K562 (cell line): Measurements from ENCODE around the gene CAMP. TPM values are rescaled to one million over a fixed set of nuclear protein-coding genes. Genes with fewer than 3 reads are reported as not detected.

Source experiments
- ATAC-seq: fragments of 200-7000 bp; cut with Tn5 transposase; 3 replicates; pipeline ENCODE4 v1.9.1; 2020; ENCODE audit warnings: moderate library complexity
- BruUV-seq: library from RNA; stranded (reverse); fragments of 400-500 nt; replicated peaks from 2 replicates; lab custom pipeline; 2021; lab: Mats Ljungman, UMichigan
- CTCF ChIA-PET: fragments of 300-600 bp; formaldehyde crosslinking; extraction: SDS; loops from one replicate; lab custom pipeline; 2021; ENCODE audit warnings: low intra/inter-chr PET ratio; lab: Yijun Ruan, JAX
- POLR2A ChIA-PET: fragments of 300-600, 350-650 bp; sonication (Branson Sonifier 250); formaldehyde crosslinking; extraction: SDS; loops from one replicate; lab custom pipeline; 2021; ENCODE audit warnings: antibody characterized with exemption, inconsistent platforms; lab: Yijun Ruan, JAX
- DNase-seq, 4 experiments: peaks; one replicate each; pipeline versions ENCODE4 v3.0.0 to v3.0.0-alpha.2; 2011 to 2018; ENCODE audit warnings: low spot score in 3 of 4, mixed read lengths in 3 of 4; ENCODE audit errors: extremely low read depth in 1 of 4
- FAIRE-seq: peaks from 2 replicates; lab custom pipeline; 2011; peaks lifted over from hg19 to GRCh38; lab: Jason Lieb, UNC
- H2AFZ ChIP-seq: 2 replicates; pipeline ENCODE4 v1.6.0; 2011; ENCODE audit warnings: low read depth, low read length, control low read depth, inconsistent platforms
- H3K27ac ChIP-seq: fragments of 200-600 bp; 3 replicates; pipeline ENCODE4 v1.8.0; 2011; ENCODE audit warnings: low read depth, mild to moderate bottlenecking, control low read depth, inconsistent platforms, low read length, moderate library complexity, mixed read lengths; ENCODE audit errors: extremely low read depth
- H3K27me3 ChIP-seq, 2 experiments: fragments of 300-600 bp in 1 of 2; 2 replicates in 1 of 2; 3 replicates in 1 of 2; pipeline versions ENCODE4 v1.6.0 to v1.8.0; 2011; ENCODE audit warnings: inconsistent platforms in 2 of 2, low read length in 2 of 2, mild to moderate bottlenecking in 1 of 2, mixed read lengths in 1 of 2, moderate library complexity in 1 of 2; ENCODE audit not compliant: control insufficient read depth in 2 of 2, insufficient read depth in 2 of 2
- H3K36me3 ChIP-seq: fragments of 300-600 bp; 3 replicates; pipeline ENCODE4 v1.8.0; 2011; ENCODE audit warnings: mild to moderate bottlenecking, low read length, inconsistent platforms; ENCODE audit not compliant: control insufficient read depth, insufficient read depth
- H3K4me1 ChIP-seq, 2 experiments: fragments of 200-600 bp in 1 of 2; replicated peaks in 1 of 2; 2 replicates in 1 of 2; 3 replicates in 1 of 2; pipeline versions ENCODE4 v1.5.1 to v1.8.0; 2011; ENCODE audit warnings: inconsistent platforms in 2 of 2, low read length in 2 of 2, mild to moderate bottlenecking in 1 of 2, mixed read lengths in 1 of 2, moderate library complexity in 1 of 2; ENCODE audit not compliant: control insufficient read depth in 2 of 2, insufficient read depth in 2 of 2
- H3K4me2 ChIP-seq: 2 replicates; pipeline ENCODE4 v1.6.1; 2011; ENCODE audit warnings: low read length, control low read depth, inconsistent platforms, mixed read lengths; ENCODE audit not compliant: insufficient read depth
- H3K4me3 ChIP-seq: fragments of 200-600 bp; sonication (generic), shearing (Covaris generic); 2 replicates; pipeline ENCODE4 v1.5.1; 2016; ENCODE audit warnings: control low read depth, inconsistent platforms
- H3K79me2 ChIP-seq: fragments of 200-600 bp; 3 replicates; pipeline ENCODE4 v1.8.0; 2011; ENCODE audit warnings: low read length, inconsistent platforms; ENCODE audit not compliant: control insufficient read depth, insufficient read depth
- H3K9ac ChIP-seq, 2 experiments: 2 replicates each; pipeline versions ENCODE4 v1.6.0 to v1.6.1; 2011; ENCODE audit warnings: low read depth in 2 of 2, low read length in 2 of 2, control low read depth in 1 of 2, inconsistent platforms in 1 of 2, mild to moderate bottlenecking in 1 of 2, mixed read lengths in 1 of 2; ENCODE audit not compliant: insufficient read depth in 1 of 2
- H3K9me1 ChIP-seq: one replicate; pipeline ENCODE4 v1.6.0; 2011; ENCODE audit warnings: inconsistent platforms, mild to moderate bottlenecking, low read length, moderate library complexity; ENCODE audit not compliant: control insufficient read depth, insufficient read depth
- H3K9me3 ChIP-seq: replicated peaks from 2 replicates; pipeline ENCODE4 v1.5.1; 2011; ENCODE audit warnings: low read depth, low read length, inconsistent platforms; ENCODE audit not compliant: control insufficient read depth, insufficient read depth
- H4K20me1 ChIP-seq: replicated peaks from 2 replicates; pipeline ENCODE4 v1.6.1; 2011; ENCODE audit warnings: low read length, inconsistent platforms, mixed read lengths; ENCODE audit not compliant: control insufficient read depth, insufficient read depth
- EHMT2 ChIP-seq: fragments of 450-650 bp; IDR thresholded peaks from 2 replicates; pipeline ENCODE4 v1.6.1; 2018; ENCODE audit warnings: antibody characterized with exemption
- NCOA1 ChIP-seq: fragments of 450-650 bp; IDR thresholded peaks from 2 replicates; pipeline ENCODE4 v1.6.1; 2016; ENCODE audit warnings: low read depth
- ZNF79 ChIP-seq: fragments of 250-450 bp; sonication (Bioruptor Pico); IDR thresholded peaks from 2 replicates; pipeline ENCODE4 v1.4.0; 2020; ENCODE audit warnings: low read depth, mild to moderate bottlenecking, moderate library complexity
- WGBS: fragments of 100-300 bp; shearing (Covaris generic); methylation state at CpG from one replicate; pipeline ENCODE4 v1.1.6; 2016; ENCODE audit warnings: low coverage, mixed read lengths; ENCODE audit not compliant: insufficient coverage; ENCODE audit errors: missing lambda C conversion rate; 5-methylcytosine and 5-hydroxymethylcytosine counted together
- in situ Hi-C: fragments of 300-500 bp; cut with MboI; formaldehyde crosslinking; loops from 4 replicates; pipeline ENCODE4 v1.15.0; 2018; ENCODE audit warnings: inconsistent platforms, mixed read lengths
- intact Hi-C: fragments of 100-400 bp; cut with micrococcal nuclease; formaldehyde crosslinking; loops from 2 replicates; pipeline ENCODE4 v1.14.2; 2022
- polyA plus RNA-seq, 8 experiments: library from polyadenylated mRNA; depleted of rRNA in 4 of 8; stranded (reverse) in 5 of 8; unstranded in 3 of 8; fragments of >200 nt; fragmentation: Nextera tagmentation in 2 of 8; fragmentation: Illumina TruSeq in 1 of 8; extraction: Ambion mirVana in 2 of 8; extraction: Trizol in 1 of 8; gene quantifications; 2 replicates each; pipeline versions ENCODE4 v1.2.1 to v1.2.3, GENCODE V29; 2011 to 2014; ENCODE audit warnings: inconsistent platforms in 1 of 8, missing spikeins in 1 of 8
- total RNA-seq, 7 experiments: library from RNA; depleted of rRNA in 6 of 7; stranded (reverse); fragments of >200 nt in 6 of 7; fragmentation: Illumina TruSeq in 2 of 7; extraction: Trizol in 2 of 7; gene quantifications; 2 replicates each; pipeline versions ENCODE4 v1.2.1 to v1.2.3, GENCODE V29; 2011 to 2021; ENCODE audit warnings: low replicate concordance in 1 of 7
- TF ChIP-seq, protein P1 (sequence below): sonication (generic); formaldehyde crosslinking; IDR thresholded peaks from 2 replicates; pipeline ENCODE4 v1.8.0; 2023; ENCODE audit warnings: mild to moderate bottlenecking, missing genetic modification reagents
- TF ChIP-seq, protein P2 (sequence below): fragments of 450-650 bp; IDR thresholded peaks from 2 replicates; pipeline ENCODE4 v1.6.1; 2016; ENCODE audit warnings: mild to moderate bottlenecking
- TF ChIP-seq, protein P3 (sequence below): fragments of 450-650 bp; formaldehyde crosslinking; IDR thresholded peaks from 2 replicates; pipeline ENCODE4 v1.4.0; 2020; ENCODE audit warnings: mild to moderate bottlenecking
- TF ChIP-seq, protein P4 (sequence below): sonication (generic); formaldehyde crosslinking; IDR thresholded peaks from 2 replicates; pipeline ENCODE4 v1.8.1; 2023; ENCODE audit warnings: missing genetic modification reagents, mild to moderate bottlenecking, borderline replicate concordance
- TF ChIP-seq, protein P5 (sequence below): fragments of 450-650 bp; formaldehyde crosslinking; IDR thresholded peaks from 2 replicates; pipeline ENCODE4 v1.4.0; 2020; ENCODE audit warnings: mild to moderate bottlenecking, moderate library complexity

The CAMP gene
- total and polyA plus RNA-seq, 9 of the 15 experiments (the other 6 are each of a cell fraction or from before 2014, with no cell fraction given): 0.22 TPM; not detected in 8

DNA sequence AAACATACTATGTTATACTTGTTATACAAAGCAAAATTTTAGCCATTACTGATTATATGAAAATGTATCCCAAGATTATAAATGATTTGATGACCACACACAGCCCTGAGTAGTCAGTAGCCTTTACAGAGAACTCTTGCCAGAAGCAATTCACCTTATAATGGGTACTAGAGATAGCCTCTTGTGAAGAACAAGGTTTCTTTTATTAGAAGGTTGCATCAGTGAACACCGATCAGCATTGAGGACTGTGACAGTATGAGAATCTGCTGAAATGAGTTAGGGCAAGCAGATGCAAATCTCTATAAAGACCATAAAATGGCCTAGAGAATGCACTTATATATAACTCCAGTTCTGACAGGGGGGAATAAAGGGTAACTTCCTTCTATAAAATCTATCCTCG lies 45.2 kb upstream of the CAMP start:
- no peaks in the 10 kb centered on the region for H3K9me1 ChIP-seq
- H3K9me3 ChIP-seq: no peaks in the 10 kb centered on the region
- DNase-seq (peak in 1 of 4 experiments; percentile 4), FAIRE-seq (no peak), ATAC-seq (no peak)
- ChIA-PET CTCF (no interaction called here), POLR2A (no interaction called here)
- no peak overlapping the region for H3K9ac ChIP-seq
- 0 out of 2 replicates have a peak, but pooled peaks cover 5% of the 10 kb centered on the region for H4K20me1 ChIP-seq
- H3K36me3 ChIP-seq: peaks cover 95% of the 10 kb centered on the region
- in situ Hi-C loops: no loop called here
- no TSS peak for BruUV-seq
- no peaks in the 10 kb centered on the region; a peak in 1 of 5 replicates for H3K27me3 ChIP-seq
- no peak overlapping the region for H2AFZ ChIP-seq
- H3K4me3 ChIP-seq: no peak overlapping the region
- intact Hi-C loops: no loop called here
- H3K27ac ChIP-seq: no peak overlapping the region
- no peaks in the 10 kb centered on the region for H3K4me1 ChIP-seq
- WGBS: 45% methylated on average over 2 of the region's 2 CpGs
- no peak overlapping the region for H3K4me2 ChIP-seq
- peaks cover 42% of the 10 kb centered on the region; the same call in 2 of the 3 replicates for H3K79me2 ChIP-seq
- TF ChIP-seq, protein P1, sequence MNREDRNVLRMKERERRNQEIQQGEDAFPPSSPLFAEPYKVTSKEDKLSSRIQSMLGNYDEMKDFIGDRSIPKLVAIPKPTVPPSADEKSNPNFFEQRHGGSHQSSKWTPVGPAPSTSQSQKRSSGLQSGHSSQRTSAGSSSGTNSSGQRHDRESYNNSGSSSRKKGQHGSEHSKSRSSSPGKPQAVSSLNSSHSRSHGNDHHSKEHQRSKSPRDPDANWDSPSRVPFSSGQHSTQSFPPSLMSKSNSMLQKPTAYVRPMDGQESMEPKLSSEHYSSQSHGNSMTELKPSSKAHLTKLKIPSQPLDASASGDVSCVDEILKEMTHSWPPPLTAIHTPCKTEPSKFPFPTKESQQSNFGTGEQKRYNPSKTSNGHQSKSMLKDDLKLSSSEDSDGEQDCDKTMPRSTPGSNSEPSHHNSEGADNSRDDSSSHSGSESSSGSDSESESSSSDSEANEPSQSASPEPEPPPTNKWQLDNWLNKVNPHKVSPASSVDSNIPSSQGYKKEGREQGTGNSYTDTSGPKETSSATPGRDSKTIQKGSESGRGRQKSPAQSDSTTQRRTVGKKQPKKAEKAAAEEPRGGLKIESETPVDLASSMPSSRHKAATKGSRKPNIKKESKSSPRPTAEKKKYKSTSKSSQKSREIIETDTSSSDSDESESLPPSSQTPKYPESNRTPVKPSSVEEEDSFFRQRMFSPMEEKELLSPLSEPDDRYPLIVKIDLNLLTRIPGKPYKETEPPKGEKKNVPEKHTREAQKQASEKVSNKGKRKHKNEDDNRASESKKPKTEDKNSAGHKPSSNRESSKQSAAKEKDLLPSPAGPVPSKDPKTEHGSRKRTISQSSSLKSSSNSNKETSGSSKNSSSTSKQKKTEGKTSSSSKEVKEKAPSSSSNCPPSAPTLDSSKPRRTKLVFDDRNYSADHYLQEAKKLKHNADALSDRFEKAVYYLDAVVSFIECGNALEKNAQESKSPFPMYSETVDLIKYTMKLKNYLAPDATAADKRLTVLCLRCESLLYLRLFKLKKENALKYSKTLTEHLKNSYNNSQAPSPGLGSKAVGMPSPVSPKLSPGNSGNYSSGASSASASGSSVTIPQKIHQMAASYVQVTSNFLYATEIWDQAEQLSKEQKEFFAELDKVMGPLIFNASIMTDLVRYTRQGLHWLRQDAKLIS (CRISPR knock-in tag): no peak
- TF ChIP-seq, protein P2, sequence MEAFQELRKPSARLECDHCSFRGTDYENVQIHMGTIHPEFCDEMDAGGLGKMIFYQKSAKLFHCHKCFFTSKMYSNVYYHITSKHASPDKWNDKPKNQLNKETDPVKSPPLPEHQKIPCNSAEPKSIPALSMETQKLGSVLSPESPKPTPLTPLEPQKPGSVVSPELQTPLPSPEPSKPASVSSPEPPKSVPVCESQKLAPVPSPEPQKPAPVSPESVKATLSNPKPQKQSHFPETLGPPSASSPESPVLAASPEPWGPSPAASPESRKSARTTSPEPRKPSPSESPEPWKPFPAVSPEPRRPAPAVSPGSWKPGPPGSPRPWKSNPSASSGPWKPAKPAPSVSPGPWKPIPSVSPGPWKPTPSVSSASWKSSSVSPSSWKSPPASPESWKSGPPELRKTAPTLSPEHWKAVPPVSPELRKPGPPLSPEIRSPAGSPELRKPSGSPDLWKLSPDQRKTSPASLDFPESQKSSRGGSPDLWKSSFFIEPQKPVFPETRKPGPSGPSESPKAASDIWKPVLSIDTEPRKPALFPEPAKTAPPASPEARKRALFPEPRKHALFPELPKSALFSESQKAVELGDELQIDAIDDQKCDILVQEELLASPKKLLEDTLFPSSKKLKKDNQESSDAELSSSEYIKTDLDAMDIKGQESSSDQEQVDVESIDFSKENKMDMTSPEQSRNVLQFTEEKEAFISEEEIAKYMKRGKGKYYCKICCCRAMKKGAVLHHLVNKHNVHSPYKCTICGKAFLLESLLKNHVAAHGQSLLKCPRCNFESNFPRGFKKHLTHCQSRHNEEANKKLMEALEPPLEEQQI: no peak
- TF ChIP-seq EHMT2 (no peak), ZNF79 (CRISPR knock-in tag) (no peak), NCOA1 (no peak)
- TF ChIP-seq, protein P3, sequence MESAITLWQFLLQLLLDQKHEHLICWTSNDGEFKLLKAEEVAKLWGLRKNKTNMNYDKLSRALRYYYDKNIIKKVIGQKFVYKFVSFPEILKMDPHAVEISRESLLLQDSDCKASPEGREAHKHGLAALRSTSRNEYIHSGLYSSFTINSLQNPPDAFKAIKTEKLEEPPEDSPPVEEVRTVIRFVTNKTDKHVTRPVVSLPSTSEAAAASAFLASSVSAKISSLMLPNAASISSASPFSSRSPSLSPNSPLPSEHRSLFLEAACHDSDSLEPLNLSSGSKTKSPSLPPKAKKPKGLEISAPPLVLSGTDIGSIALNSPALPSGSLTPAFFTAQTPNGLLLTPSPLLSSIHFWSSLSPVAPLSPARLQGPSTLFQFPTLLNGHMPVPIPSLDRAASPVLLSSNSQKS (CRISPR knock-in tag): no peak
- TF ChIP-seq, protein P4, sequence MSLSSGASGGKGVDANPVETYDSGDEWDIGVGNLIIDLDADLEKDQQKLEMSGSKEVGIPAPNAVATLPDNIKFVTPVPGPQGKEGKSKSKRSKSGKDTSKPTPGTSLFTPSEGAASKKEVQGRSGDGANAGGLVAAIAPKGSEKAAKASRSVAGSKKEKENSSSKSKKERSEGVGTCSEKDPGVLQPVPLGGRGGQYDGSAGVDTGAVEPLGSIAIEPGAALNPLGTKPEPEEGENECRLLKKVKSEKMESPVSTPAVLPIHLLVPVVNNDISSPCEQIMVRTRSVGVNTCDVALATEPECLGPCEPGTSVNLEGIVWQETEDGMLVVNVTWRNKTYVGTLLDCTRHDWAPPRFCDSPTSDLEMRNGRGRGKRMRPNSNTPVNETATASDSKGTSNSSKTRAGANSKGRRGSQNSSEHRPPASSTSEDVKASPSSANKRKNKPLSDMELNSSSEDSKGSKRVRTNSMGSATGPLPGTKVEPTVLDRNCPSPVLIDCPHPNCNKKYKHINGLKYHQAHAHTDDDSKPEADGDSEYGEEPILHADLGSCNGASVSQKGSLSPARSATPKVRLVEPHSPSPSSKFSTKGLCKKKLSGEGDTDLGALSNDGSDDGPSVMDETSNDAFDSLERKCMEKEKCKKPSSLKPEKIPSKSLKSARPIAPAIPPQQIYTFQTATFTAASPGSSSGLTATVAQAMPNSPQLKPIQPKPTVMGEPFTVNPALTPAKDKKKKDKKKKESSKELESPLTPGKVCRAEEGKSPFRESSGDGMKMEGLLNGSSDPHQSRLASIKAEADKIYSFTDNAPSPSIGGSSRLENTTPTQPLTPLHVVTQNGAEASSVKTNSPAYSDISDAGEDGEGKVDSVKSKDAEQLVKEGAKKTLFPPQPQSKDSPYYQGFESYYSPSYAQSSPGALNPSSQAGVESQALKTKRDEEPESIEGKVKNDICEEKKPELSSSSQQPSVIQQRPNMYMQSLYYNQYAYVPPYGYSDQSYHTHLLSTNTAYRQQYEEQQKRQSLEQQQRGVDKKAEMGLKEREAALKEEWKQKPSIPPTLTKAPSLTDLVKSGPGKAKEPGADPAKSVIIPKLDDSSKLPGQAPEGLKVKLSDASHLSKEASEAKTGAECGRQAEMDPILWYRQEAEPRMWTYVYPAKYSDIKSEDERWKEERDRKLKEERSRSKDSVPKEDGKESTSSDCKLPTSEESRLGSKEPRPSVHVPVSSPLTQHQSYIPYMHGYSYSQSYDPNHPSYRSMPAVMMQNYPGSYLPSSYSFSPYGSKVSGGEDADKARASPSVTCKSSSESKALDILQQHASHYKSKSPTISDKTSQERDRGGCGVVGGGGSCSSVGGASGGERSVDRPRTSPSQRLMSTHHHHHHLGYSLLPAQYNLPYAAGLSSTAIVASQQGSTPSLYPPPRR (CRISPR knock-in tag): no peak
- TF ChIP-seq, protein P5, sequence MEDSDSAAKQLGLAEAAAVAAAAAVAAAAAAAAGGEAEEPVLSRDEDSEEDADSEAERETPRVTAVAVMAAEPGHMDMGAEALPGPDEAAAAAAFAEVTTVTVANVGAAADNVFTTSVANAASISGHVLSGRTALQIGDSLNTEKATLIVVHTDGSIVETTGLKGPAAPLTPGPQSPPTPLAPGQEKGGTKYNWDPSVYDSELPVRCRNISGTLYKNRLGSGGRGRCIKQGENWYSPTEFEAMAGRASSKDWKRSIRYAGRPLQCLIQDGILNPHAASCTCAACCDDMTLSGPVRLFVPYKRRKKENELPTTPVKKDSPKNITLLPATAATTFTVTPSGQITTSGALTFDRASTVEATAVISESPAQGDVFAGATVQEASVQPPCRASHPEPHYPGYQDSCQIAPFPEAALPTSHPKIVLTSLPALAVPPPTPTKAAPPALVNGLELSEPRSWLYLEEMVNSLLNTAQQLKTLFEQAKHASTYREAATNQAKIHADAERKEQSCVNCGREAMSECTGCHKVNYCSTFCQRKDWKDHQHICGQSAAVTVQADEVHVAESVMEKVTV: no peak
